SHP77 (cell line): ENCODE results near the gene TUT4.

Experiments
- DNase-seq, 2 experiments: peaks; one replicate each; lab custom pipeline; 2025; lab: John Stamatoyannopoulos, UW

TUT4 gene

GRCh38 chr1:52404116-52404974, 148.5 kb downstream of the TUT4 start, which contains the start of the genes ORC1 and PRPF38A:
Gene ORC1 (minus strand): TSS chr1:52404423. CDS start chr1:52402223, 2,200 bp downstream.
Gene PRPF38A (plus strand): TSS chr1:52404602. CDS start chr1:52404750, 148 bp downstream.
- DNase-seq = peak; percentile 96 to 98

GRCh38 chr1:52403566-52404115, 149.3 kb downstream of the TUT4 start:
- peak; percentile 24 to 62 for DNase-seq

GRCh38 chr1:52402860-52403240, 150.0 kb downstream of the TUT4 start:
- no peak for DNase-seq

GRCh38 chr1:52400131-52400530, 152.8 kb downstream of the TUT4 start:
- no peak for DNase-seq

GRCh38 chr1:52399629-52400028, 153.3 kb downstream of the TUT4 start:
- no peak for DNase-seq

GRCh38 chr1:52393174-52393573, 159.7 kb downstream of the TUT4 start:
- no peak for DNase-seq

GRCh38 chr1:52386458-52386857, 166.4 kb downstream of the TUT4 start:
- DNase-seq = no peak

GRCh38 chr1:52385376-52385775, 167.5 kb downstream of the TUT4 start:
- no peak for DNase-seq
